GM12801 (cell line): ENCODE data around the gene KRTAP10-11.

ENCODE experiments used
- CTCF ChIP-seq: IDR thresholded peaks from one replicate; pipeline ENCODE4 v1.5.1; 2011; ENCODE audit warnings: control low read depth; ENCODE audit not compliant: insufficient read length; ENCODE audit errors: extremely low read depth

KRTAP10-11 gene

DNA sequence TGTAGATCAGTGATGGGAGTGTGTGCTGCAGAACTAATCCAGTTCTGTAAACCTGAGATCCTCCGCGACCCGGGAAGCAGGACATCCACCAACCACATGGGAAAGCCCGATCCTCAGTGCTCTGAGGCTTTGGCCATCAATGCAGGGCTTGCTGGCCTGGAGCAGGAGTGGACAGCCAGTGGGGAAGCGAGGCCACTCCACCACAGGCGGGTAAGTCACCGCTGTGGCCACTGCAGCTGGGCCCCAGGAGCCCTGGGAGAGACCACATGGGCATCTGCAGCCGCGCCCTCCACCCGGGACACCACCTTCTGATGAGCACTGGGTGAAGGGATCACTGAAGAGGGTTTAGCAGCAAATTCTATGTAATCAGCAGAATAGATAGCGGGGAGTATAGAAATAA is 34.9 kb downstream of the KRTAP10-11 start:
- no peak for TF ChIP-seq CTCF

DNA sequence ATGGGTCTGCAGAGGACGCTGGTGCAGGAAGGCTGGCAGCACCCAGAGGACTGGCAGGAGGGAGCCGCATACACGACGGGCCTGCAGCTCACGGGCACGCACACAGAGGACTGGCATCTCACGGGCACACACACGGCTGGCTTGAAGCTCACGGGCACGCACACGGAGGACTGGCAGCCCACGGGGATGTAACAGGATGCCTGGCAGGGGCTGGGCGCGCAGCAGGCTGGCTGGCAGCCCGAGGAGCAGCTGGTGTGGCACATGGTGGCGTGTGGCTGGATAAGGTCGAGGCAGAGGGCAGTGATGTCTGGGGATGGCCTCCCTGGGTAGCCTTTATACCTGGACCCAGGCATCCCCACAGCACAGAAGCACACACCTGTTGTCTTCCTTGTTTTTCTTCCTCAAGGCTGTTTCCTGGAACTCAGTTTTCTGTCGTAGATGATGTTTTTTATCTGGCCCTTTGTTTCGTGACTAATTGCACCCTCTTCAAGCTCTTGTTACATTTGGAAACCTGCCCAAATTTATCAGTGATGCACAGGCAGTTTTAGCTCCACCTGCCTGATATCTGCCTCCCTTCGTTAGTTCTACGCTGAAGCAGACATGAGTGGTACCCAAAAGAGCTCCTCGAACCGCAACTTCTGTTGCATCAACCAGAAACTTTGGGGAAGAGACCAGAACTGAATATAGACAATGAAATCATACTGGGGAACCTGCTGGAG is 35.8 kb downstream of the KRTAP10-11 start, which contains the start of gene KRTAP12-1:
KRTAP12-1 (minus strand) TSS at position 303 of the 719 bp plus-strand sequence; CDS start at position 263, 40 bp downstream.
- no peak for TF ChIP-seq CTCF

- TF ChIP-seq CTCF: no peak
Observed at GRCh38 chr21:44682580-44683151, 36.5 kb downstream of the KRTAP10-11 start.

- TF ChIP-seq CTCF: no peak
Observed at GRCh38 chr21:44684077-44684476, 37.9 kb downstream of the KRTAP10-11 start.

DNA sequence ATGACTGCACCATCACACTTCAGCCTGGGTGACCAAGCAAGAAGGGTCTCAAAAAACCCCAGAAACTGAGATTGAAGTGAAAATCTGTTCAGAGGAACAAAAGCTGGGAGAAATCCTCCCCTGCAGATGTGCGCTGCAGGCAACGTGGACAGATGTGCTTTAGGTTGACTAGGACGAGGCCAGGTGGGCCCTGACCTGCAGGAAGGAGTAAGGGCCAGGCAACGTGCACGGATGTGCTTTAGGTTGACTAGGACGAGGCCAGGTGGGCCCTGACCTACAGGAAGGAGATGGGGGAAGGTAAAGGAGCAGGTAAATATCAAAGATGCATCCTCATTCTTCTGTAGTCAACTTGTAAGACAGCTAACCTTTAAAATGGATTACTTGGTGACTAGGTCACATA is 38.3 kb downstream of the KRTAP10-11 start:
- no peak for TF ChIP-seq CTCF

DNA sequence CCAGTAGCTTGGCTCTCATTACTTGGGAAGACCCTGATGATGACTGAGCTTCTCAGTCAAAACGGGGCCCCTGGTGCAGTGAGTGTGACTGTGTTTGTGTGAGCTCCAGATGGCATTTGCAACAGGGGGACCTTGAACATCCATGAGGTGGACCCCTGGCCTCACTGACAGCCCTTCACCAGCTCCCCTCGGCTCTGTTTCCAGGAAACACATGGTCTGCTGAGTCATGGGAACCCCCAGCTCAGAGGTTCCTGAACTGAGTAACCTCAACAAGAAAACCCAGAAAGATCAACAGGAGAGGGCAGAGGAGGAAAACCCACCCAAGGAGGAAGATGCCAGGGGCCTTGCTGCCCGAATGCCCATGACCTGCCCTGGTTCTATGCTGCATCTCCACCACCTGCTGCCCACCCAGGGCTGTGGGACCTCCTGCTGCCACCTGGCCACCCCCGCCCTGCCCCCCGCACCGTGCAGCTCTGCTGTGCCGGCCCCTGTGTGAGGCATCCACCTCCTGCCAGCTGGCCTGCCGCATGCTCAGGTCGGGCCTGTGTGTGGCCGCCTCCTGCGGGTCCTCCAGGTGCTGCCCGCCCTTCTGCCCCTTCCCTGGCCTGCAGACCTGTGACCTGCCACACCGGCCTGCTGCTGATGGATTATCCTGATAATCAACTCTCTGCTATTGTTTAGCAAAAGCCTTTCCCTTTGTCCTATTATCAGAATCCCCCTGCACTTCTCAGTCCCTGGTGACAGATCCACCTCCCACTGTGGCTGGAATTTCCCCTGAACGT is 40.0 kb downstream of the KRTAP10-11 start:
- TF ChIP-seq CTCF: no peak

GRCh38 chr21:44686843-44687561 is 40.8 kb downstream of the KRTAP10-11 start:
- TF ChIP-seq CTCF: no peak
